Measurements from ENCODE around the gene TMIGD2. TPM values are rescaled to one million over a fixed set of nuclear protein-coding genes. Genes with fewer than 3 reads are reported as not detected.

The TMIGD2 gene
- total RNA-seq, 1 experiment from 2014 or later, result 0.94 TPM

DNA sequence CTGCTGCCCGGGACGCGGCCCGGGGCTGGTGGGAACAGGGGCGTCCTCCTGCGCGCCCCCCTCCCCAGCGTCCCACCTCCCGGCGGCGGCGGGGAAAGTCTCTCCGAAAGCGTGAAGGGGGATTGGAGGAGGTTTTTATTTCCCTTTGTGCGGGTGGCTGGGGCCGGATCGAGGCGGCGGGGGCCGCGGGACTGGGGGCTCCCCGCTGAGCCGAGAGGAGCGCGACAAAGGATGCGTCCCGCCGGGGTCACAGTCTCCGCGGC, 23.0 kb downstream of the TMIGD2 start:
- no peak for DNase-seq (ENCODE audit: low spot score)
- ChIA-PET CTCF (interaction anchor here (0.6 to 10.5 kb wide), 8 partner anchors 8 to 372 kb away, joined by 3 to 172 read pairs (median 4); partner anchors contain the start of gene MPND), POLR2A (no interaction called here)
- peaks cover 8% of the 10 kb centered on the region; the same call in 1 of the 2 replicates for H3K4me1 Mint-ChIP-seq
- peaks cover 59% of the 10 kb centered on the region for H3K27me3 Mint-ChIP-seq (ENCODE audit: low read depth)
- no peak; the same call in 1 of the 2 replicates for ATAC-seq
- no peaks in the 10 kb centered on the region for H3K9me3 Mint-ChIP-seq
- H3K36me3 Mint-ChIP-seq, result no peaks in the 10 kb centered on the region
- TF ChIP-seq SMAD3 (CRISPR knock-in tag; IDR thresholded peaks at IDR 0.05; ENCODE audit: borderline replicate concordance) (no peak), ZNF219 (CRISPR knock-in tag; IDR thresholded peaks at IDR 0.05; ENCODE audit: borderline replicate concordance) (no peak), JAZF1 (CRISPR knock-in tag; IDR thresholded peaks at IDR 0.05) (no peak), RELA (CRISPR knock-in tag; IDR thresholded peaks at IDR 0.05; ENCODE audit: borderline replicate concordance) (no peak), GRHL2 (CRISPR knock-in tag; IDR thresholded peaks at IDR 0.05; ENCODE audit: insufficient replicate concordance, severe bottlenecking) (no peak), ELF4 (CRISPR knock-in tag; IDR thresholded peaks at IDR 0.05; ENCODE audit: low read depth) (no peak), FOXK1 (CRISPR knock-in tag; IDR thresholded peaks at IDR 0.05) (no peak), ZNF416 (CRISPR knock-in tag; IDR thresholded peaks at IDR 0.05) (no peak)
- TF ChIP-seq, protein P1, sequence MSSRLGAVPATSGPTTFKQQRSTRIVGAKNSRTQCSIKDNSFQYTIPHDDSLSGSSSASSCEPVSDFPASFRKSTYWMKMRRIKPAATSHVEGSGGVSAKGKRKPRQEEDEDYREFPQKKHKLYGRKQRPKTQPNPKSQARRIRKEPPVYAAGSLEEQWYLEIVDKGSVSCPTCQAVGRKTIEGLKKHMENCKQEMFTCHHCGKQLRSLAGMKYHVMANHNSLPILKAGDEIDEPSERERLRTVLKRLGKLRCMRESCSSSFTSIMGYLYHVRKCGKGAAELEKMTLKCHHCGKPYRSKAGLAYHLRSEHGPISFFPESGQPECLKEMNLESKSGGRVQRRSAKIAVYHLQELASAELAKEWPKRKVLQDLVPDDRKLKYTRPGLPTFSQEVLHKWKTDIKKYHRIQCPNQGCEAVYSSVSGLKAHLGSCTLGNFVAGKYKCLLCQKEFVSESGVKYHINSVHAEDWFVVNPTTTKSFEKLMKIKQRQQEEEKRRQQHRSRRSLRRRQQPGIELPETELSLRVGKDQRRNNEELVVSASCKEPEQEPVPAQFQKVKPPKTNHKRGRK (CRISPR knock-in tag; IDR thresholded peaks at IDR 0.05; ENCODE audit: borderline replicate concordance), result no peak
- TF ChIP-seq, protein P2, sequence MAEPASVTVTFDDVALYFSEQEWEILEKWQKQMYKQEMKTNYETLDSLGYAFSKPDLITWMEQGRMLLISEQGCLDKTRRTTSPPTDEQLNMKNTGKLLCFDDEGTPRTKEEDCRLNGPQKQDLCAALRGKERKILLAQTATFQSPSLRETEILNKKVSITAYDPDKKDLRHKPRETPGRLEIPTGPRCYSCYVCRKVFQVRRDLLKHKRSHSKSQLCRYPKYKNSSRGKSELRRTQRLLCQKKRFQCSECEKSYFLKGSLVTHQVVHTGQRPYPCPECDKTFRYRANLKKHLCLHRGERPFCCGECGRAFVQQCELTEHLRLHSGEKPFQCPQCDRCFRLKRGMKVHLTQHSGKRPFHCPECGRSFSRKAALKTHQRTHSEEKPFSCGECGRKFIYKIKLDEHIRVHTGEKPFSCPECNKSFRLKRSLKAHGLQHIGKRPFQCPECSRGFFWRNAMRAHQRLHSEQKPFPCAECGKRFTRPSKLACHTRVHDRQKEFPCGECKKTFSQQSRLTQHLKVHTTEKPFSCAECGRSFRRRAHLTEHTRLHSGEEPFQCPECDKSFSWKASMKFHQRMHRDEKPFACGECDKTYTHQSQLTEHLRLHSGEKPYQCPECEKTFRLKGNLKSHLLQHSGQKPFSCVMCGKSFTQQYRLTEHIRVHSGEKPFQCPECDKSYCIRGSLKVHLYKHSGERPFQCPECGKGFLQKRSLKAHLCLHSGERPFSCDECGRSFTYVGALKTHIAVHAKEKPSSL (CRISPR knock-in tag; conservative IDR thresholded peaks at IDR 0.05), result no peak
- TF ChIP-seq, protein P3, sequence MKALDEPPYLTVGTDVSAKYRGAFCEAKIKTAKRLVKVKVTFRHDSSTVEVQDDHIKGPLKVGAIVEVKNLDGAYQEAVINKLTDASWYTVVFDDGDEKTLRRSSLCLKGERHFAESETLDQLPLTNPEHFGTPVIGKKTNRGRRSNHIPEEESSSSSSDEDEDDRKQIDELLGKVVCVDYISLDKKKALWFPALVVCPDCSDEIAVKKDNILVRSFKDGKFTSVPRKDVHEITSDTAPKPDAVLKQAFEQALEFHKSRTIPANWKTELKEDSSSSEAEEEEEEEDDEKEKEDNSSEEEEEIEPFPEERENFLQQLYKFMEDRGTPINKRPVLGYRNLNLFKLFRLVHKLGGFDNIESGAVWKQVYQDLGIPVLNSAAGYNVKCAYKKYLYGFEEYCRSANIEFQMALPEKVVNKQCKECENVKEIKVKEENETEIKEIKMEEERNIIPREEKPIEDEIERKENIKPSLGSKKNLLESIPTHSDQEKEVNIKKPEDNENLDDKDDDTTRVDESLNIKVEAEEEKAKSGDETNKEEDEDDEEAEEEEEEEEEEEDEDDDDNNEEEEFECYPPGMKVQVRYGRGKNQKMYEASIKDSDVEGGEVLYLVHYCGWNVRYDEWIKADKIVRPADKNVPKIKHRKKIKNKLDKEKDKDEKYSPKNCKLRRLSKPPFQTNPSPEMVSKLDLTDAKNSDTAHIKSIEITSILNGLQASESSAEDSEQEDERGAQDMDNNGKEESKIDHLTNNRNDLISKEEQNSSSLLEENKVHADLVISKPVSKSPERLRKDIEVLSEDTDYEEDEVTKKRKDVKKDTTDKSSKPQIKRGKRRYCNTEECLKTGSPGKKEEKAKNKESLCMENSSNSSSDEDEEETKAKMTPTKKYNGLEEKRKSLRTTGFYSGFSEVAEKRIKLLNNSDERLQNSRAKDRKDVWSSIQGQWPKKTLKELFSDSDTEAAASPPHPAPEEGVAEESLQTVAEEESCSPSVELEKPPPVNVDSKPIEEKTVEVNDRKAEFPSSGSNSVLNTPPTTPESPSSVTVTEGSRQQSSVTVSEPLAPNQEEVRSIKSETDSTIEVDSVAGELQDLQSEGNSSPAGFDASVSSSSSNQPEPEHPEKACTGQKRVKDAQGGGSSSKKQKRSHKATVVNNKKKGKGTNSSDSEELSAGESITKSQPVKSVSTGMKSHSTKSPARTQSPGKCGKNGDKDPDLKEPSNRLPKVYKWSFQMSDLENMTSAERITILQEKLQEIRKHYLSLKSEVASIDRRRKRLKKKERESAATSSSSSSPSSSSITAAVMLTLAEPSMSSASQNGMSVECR (CRISPR knock-in tag; IDR thresholded peaks at IDR 0.05; ENCODE audit: borderline replicate concordance), result no peak
- TF ChIP-seq, protein P4, sequence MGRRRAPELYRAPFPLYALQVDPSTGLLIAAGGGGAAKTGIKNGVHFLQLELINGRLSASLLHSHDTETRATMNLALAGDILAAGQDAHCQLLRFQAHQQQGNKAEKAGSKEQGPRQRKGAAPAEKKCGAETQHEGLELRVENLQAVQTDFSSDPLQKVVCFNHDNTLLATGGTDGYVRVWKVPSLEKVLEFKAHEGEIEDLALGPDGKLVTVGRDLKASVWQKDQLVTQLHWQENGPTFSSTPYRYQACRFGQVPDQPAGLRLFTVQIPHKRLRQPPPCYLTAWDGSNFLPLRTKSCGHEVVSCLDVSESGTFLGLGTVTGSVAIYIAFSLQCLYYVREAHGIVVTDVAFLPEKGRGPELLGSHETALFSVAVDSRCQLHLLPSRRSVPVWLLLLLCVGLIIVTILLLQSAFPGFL (CRISPR knock-in tag; IDR thresholded peaks at IDR 0.05; ENCODE audit: borderline replicate concordance), result no peak
- TF ChIP-seq, protein P5, sequence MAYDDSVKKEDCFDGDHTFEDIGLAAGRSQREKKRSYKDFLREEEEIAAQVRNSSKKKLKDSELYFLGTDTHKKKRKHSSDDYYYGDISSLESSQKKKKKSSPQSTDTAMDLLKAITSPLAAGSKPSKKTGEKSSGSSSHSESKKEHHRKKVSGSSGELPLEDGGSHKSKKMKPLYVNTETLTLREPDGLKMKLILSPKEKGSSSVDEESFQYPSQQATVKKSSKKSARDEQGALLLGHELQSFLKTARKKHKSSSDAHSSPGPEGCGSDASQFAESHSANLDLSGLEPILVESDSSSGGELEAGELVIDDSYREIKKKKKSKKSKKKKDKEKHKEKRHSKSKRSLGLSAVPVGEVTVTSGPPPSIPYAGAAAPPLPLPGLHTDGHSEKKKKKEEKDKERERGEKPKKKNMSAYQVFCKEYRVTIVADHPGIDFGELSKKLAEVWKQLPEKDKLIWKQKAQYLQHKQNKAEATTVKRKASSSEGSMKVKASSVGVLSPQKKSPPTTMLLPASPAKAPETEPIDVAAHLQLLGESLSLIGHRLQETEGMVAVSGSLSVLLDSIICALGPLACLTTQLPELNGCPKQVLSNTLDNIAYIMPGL (CRISPR knock-in tag; IDR thresholded peaks at IDR 0.05), result no peak
- TF ChIP-seq, protein P6, sequence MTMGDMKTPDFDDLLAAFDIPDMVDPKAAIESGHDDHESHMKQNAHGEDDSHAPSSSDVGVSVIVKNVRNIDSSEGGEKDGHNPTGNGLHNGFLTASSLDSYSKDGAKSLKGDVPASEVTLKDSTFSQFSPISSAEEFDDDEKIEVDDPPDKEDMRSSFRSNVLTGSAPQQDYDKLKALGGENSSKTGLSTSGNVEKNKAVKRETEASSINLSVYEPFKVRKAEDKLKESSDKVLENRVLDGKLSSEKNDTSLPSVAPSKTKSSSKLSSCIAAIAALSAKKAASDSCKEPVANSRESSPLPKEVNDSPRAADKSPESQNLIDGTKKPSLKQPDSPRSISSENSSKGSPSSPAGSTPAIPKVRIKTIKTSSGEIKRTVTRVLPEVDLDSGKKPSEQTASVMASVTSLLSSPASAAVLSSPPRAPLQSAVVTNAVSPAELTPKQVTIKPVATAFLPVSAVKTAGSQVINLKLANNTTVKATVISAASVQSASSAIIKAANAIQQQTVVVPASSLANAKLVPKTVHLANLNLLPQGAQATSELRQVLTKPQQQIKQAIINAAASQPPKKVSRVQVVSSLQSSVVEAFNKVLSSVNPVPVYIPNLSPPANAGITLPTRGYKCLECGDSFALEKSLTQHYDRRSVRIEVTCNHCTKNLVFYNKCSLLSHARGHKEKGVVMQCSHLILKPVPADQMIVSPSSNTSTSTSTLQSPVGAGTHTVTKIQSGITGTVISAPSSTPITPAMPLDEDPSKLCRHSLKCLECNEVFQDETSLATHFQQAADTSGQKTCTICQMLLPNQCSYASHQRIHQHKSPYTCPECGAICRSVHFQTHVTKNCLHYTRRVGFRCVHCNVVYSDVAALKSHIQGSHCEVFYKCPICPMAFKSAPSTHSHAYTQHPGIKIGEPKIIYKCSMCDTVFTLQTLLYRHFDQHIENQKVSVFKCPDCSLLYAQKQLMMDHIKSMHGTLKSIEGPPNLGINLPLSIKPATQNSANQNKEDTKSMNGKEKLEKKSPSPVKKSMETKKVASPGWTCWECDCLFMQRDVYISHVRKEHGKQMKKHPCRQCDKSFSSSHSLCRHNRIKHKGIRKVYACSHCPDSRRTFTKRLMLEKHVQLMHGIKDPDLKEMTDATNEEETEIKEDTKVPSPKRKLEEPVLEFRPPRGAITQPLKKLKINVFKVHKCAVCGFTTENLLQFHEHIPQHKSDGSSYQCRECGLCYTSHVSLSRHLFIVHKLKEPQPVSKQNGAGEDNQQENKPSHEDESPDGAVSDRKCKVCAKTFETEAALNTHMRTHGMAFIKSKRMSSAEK (CRISPR knock-in tag; IDR thresholded peaks at IDR 0.05; ENCODE audit: borderline replicate concordance), result no peak
- TF ChIP-seq, protein P7, sequence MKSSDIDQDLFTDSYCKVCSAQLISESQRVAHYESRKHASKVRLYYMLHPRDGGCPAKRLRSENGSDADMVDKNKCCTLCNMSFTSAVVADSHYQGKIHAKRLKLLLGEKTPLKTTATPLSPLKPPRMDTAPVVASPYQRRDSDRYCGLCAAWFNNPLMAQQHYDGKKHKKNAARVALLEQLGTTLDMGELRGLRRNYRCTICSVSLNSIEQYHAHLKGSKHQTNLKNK (CRISPR knock-in tag; IDR thresholded peaks at IDR 0.05), result no peak
- TF ChIP-seq, protein P8, sequence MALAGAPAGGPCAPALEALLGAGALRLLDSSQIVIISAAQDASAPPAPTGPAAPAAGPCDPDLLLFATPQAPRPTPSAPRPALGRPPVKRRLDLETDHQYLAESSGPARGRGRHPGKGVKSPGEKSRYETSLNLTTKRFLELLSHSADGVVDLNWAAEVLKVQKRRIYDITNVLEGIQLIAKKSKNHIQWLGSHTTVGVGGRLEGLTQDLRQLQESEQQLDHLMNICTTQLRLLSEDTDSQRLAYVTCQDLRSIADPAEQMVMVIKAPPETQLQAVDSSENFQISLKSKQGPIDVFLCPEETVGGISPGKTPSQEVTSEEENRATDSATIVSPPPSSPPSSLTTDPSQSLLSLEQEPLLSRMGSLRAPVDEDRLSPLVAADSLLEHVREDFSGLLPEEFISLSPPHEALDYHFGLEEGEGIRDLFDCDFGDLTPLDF (CRISPR knock-in tag; IDR thresholded peaks at IDR 0.05), result no peak
- TF ChIP-seq, protein P9, sequence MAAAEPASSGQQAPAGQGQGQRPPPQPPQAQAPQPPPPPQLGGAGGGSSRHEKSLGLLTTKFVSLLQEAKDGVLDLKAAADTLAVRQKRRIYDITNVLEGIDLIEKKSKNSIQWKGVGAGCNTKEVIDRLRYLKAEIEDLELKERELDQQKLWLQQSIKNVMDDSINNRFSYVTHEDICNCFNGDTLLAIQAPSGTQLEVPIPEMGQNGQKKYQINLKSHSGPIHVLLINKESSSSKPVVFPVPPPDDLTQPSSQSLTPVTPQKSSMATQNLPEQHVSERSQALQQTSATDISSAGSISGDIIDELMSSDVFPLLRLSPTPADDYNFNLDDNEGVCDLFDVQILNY (CRISPR knock-in tag; IDR thresholded peaks at IDR 0.05), result no peak; the same call in 1 of the 2 replicates
- H3K27ac Mint-ChIP-seq, result no peak overlapping the region
- H3K4me3 Mint-ChIP-seq, result peak overlapping the region; percentile 46
